M059J (cell line): ENCODE results near the gene DLX1. TPM values are rescaled to one million over a fixed set of nuclear protein-coding genes. Genes with fewer than 3 reads are reported as not detected.
"Not testable (repeated sequence)": the region's sequence is repeated elsewhere in the genome, so short reads cannot be mapped to it uniquely, and the experiment has no call there.

Experiments
- DNase-seq: peaks from one replicate; pipeline ENCODE4 v3.0.0-alpha.2; 2012; ENCODE audit warnings: low read depth
- total RNA-seq: library from RNA; depleted of rRNA; stranded (reverse); fragments of >200 nt; shearing (Covaris generic); gene quantifications from 2 replicates; pipeline ENCODE4 v1.2.3, GENCODE V29; 2014; rRNA removed

Gene DLX1
- 5.6 and 6.8 TPM in 2 replicates for total RNA-seq

- no peak for DNase-seq
Measured at GRCh38 chr2:172085460-172086159, at the start of gene DLX1. Gene DLX1, plus strand, starts transcription at chr2:172085507. Its CDS starts 171 bp downstream, at chr2:172085678.

DNA sequence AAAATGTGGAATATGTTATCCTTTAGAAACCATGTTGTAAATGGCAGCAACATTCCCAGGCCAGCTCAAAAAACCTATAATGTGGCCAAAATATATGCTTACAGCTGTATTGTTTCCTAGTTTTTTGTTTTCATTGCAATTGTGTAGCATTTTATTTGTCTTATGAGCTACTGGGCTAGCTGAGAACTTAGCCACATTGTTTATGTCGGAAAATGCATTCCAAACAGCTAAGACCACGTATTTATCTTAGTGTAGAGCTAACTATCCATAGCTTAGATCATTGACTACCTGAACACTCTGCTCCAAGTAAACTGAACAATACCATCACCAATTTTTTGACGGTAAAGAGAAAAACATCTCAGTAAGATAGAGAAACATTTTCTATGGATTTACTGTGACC is 47.2 kb upstream of the DLX1 start:
- peak; percentile 37 for DNase-seq

DNA sequence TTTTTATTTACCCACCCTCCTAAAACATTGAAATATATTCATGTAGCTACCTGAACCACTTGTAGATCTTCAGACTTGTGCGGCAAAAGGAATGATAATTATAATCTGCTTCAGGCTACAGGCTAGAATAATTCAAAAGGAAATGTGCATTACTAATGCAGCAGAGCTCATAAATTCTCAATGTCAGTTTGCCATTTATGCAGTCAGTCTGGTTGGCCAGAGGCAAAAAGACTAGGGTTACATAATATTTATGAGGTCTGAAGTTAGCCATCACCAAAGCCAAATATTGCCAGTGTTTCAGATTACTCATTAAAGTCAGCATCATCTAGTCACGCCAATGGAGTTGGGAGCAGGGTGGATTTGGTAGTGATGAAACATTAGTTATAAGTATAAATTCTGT is 46.7 kb upstream of the DLX1 start:
- DNase-seq: peak; percentile 97

DNA sequence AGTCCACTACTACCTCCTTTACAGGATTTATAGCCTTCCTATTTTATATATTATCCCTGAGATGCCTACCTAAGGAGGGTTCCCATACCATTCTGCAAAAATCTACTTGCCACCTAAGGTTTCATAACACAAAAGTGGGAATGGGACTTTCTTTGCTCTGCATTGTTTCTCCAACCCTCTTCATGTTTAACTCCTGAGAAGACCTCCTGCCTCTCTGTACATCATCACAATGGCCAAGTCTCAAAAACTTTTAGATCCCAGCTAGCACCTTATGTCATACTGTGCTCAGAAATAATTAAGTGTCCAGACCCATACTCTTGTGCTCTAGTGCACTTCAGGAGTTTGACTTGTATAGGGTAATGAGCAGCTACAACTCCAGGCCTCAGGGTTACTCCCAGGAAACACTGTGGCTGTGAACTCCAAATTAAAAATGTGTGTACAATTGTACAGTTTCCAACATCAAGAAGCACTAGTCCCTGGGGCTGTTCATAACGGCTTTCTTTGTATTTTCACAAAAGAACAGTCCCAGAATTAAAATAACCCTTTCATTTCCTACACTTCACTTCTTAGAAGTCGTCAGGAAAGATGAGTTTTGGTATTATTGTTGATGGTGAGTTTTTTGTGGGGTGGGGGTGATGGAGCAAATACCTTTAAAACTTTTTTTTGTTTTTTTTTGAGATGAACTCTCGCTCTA is 46.1 kb upstream of the DLX1 start:
- DNase-seq: peak; percentile 41

DNA sequence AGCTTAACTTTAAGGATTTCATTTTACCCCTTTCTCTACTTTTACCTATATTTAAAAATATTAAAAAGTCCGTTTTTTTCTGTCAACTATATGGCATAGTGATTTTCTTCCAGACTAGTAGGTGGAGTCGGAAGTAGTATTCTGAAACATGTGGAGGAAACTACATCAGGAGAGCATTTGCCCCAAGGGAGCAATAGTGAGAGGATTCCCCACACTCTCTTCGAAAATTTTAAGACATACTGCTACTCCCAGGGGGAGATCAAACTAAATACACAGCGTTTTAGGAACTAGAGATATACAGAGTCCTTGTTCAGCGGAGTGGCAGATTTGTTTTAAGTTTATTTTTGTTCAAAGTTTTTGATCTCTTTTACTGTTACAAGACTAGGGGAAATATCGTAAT is 45.0 kb upstream of the DLX1 start:
- no peak for DNase-seq

DNA sequence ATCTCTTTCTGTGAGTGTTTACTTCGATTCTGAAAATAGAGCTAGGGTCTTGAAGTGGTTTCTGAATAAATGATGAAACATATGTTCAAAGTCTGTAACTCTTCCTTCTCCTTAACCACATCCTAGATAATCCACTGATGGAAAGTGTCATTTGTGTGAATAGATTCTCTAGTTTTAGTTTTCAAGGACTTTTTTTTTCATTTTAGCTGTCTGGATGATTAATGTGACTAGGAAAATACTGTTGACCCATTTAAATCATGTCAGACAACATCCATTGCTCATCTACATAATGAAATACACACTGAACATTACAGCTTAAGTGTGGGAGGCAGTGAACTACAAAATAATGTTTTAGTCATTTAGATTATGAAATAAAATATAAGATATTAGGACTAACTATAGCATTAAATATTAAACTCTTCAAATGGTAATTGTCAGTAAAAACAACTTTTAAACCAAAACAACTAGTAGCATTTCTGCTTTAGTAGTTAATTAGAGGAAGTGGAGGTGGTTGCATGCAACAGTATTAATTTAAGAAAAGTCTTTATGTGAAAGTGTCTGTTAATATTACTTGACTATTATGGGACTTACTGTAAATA is 39.1 kb upstream of the DLX1 start:
- peak; percentile 71 for DNase-seq

DNA sequence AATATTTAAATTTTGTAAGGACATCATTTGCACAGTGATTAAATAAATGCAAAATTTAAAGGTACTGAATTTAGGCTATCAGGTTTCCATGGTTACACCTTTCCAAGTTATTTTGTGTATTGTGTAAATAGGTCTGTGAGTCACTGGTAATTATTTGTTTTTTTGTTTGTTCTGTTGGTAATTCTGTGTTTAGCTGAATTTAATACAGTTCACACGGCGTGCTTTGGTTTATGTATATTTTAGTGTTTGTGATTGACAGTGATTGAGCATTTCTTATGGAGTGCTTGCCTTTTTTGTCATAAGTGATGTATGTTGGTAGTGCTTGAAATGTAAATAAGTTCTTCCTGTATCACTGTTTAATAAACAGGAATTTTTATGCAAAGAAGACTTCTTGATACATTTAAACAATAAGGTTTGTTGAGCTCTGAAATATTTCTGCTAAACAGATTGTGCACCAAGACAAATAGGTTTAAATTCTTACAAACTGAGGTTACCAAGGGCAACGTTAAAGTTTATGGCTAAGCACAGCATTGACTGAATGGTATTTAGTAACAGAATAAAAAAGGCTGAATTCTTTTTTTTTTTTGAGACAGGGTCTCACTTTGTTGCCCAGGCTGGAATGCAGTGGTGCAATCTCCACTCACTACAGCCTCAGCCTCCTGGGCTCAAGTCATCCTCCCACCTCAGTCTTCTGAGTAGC is 38.3 kb upstream of the DLX1 start:
- peak; percentile 27 for DNase-seq

DNA sequence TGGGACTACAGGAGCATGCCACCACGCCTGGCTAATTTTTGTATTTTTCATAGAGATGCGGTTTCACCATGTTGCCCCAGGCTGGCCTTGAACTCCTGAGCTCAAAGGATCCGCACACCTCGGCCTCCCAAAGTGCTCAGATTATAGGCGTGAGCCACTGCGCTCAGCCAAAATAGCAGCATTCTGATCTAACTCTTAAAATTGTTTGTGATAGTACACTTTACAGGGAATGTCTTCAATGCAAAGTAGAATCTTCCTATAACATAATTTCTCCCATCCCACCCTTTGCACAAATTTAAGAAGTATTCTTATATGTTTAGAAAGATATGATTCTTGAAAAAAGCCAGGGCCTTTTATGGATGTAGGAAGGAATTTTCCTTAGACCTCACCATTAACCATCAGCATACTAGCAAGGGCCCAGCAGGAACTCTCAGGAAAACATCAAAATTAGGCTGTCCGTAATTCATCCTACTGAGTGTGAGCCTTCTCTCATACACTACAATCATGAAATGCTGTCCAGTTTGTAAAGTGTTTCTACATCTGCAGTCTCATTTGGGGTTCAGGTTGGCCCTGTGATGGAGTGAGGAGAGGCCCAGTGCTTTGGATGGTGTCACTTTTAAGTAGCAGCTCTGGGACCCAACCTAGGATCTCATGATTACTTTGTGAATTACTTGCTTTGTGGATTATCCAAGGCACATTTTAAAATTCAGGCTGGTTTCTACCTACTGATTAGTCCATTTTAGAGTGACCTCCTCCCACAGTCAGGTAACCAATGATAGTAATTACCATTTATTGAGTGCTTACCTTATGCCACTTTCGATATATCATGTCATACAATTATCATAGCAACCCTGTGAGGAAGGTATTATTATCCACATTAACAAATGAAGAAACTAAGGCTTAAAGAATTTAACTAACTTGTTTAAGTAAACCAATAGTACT is 37.5 kb upstream of the DLX1 start:
- DNase-seq: no peak

GRCh38 chr2:172048508-172049503 is 36.5 kb upstream of the DLX1 start:
- no peak for DNase-seq

DNA sequence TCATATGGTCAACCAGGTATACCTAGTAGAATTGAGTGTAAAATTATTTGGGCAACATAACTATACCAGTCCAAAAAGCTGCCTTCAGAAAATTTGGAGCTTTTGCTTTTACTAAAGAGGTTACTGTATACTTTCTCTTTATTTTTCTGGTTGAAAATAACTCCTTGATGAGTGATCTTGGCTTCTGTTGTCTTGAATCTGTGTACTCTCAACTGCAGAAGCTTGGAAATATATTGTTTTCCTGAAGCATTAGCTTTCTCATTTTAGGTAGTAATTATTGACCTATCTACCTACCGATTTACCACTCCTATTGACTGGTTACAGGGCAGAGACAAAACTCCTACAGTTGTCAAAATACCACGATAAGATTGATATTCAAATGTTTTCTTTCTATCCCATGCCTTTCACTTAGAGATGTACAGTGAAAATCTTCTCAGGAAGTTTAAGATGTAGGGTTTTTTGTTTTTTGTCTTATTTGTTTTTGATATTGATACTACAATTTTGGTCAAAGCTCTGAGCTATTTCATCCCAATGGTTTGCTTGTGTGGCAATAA is 35.7 kb upstream of the DLX1 start:
- DNase-seq: no peak

GRCh38 chr2:172050479-172051125 is 34.7 kb upstream of the DLX1 start:
- no peak for DNase-seq

- DNase-seq: peak; percentile 16
Measured at GRCh38 chr2:172052000-172052983, 33.0 kb upstream of the DLX1 start.

- DNase-seq: no peak
Measured at GRCh38 chr2:172053486-172053885, 31.8 kb upstream of the DLX1 start.

DNA sequence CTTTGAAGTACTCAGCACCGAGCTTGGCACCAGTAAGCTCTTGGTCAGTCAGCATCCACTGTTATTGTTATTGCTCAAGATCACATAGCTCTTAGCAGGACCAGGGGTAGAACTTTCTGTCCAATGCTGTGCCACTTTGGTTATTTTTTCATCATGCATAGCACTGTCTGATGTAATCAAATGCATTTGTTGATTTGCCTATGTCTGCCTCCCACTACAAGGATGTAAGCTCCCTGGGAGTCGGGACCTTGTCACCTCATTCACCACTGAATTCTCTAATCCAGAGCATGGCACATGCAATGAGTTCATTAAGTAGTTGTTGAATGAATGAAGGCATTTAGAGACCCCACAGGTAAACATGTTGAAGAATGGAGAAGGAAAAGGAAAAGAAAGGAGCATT is 29.0 kb upstream of the DLX1 start:
- DNase-seq: no peak

GRCh38 chr2:172058660-172059059 is 26.6 kb upstream of the DLX1 start:
- no peak for DNase-seq

- not testable (repeated sequence) for DNase-seq
Measured at GRCh38 chr2:172060118-172060517, 25.2 kb upstream of the DLX1 start.

- no peak for DNase-seq
Measured at GRCh38 chr2:172062402-172063004, 22.8 kb upstream of the DLX1 start.
